GM18951 (cell line): ENCODE measurements around the gene CCDC182.

Source experiments
- POLR2A ChIP-seq: IDR thresholded peaks from 4 replicates; pipeline ENCODE4 v1.6.1; 2011; ENCODE audit warnings: mild to moderate bottlenecking; ENCODE audit not compliant: insufficient read length, insufficient read depth; ENCODE audit errors: extremely low read depth
- in situ Hi-C: fragments of 300-500 bp; cut with MboI; formaldehyde crosslinking; loops from one replicate; pipeline ENCODE4 v1.12.0; 2022; ENCODE audit warnings: low sequenced_read_pairs, mixed read lengths, inconsistent platforms; ENCODE audit not compliant: unreplicated experiment

The CCDC182 gene

GRCh38 chr17:57745242-57745641 lies at the start of gene CCDC182:
CCDC182 (minus strand) TSS chr17:57745299; CDS start chr17:57745272, 27 bp downstream.
- in situ Hi-C loops: loop anchor here (10.0 to 25.0 kb wide), 2 partner anchors 500 to 608 kb away; no protein-coding TSS in a partner anchor
- TF ChIP-seq POLR2A: no peak

- no peak for TF ChIP-seq POLR2A
- in situ Hi-C loops: no loop called here
Observed at GRCh38 chr17:57794841-57795240, 49.7 kb upstream of the CCDC182 start.

- TF ChIP-seq POLR2A: no peak
- in situ Hi-C loops: no loop called here
Observed at GRCh38 chr17:57788725-57789124, 43.6 kb upstream of the CCDC182 start.

DNA sequence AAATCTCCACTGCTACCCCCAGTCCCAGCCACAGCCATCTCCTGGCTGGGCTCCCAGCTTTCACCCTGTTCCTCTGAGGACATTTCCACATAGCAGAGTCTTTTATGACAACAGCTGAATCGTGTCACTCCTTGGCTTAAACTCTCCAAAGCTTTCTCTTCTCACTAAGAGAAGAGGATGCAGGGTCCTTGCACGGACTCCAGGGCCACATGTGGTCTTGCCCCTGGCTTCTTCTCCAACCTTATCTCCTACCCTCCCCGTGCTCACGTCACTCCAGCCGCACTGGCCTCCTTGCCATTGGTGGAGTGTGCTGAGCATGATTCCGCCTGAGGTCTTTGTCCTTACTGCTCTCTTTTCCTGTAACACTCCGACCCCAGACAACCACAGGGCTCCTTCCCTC lies 39.9 kb upstream of the CCDC182 start:
- in situ Hi-C loops: no loop called here
- TF ChIP-seq POLR2A: no peak

DNA sequence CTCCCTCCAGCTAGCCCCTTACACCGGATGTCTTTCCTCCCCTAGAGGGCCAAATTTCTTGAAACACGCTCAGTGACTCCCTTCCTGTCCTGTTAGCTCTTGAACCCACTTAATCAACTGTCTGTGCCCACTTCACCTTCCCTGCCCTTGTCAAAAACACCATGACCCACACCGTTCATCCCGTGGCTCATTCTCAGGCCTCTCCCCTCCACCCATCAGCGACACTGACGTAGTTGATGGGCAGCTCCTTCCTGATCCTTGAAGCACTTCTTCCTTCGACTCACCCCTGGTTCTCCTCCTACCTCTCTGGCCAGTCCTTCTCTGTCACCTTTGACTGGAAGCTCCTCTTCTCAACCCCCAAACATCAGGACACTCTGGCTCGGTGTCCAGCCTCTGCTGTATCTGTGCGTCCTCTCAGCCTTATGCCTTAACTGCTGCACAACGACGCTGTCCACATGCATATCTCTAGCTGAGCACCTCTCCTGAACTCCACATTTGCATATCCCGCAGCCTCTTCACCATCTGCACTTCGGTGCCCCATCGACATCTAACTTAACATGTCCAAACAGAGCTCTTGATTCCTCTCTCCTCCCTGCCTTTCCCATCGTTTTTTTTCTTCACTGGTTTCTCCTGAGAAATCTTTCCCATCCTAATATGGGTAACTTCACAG lies 39.3 kb upstream of the CCDC182 start:
- no peak for TF ChIP-seq POLR2A
- in situ Hi-C loops: no loop called here

- in situ Hi-C loops: no loop called here
- no peak for TF ChIP-seq POLR2A
Observed at GRCh38 chr17:57783338-57783742, 38.2 kb upstream of the CCDC182 start.

- in situ Hi-C loops: no loop called here
- no peak for TF ChIP-seq POLR2A
Observed at GRCh38 chr17:57782647-57783337, 37.7 kb upstream of the CCDC182 start.

DNA sequence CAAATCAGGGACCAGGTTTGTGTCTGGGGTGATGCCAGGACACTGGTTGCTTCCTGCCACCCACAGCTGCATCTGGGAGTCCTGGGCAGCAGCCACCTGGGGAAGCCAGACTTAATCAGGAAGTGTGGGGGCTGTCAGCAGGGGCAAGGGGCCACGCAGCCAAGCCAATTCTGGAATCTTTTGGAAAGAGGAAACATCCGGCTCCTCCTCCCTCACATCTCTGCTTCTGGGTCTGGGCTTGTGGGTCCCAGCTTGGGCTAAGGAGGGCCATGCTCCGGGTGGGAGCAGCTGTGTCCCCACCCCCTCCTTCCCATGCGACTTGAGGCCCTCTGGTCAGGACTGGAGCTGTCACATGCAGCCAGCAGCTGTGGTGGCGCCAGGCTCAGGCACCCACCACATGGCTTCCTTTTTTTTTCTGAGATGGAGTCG lies 37.0 kb upstream of the CCDC182 start:
- in situ Hi-C loops: no loop called here
- no peak for TF ChIP-seq POLR2A

DNA sequence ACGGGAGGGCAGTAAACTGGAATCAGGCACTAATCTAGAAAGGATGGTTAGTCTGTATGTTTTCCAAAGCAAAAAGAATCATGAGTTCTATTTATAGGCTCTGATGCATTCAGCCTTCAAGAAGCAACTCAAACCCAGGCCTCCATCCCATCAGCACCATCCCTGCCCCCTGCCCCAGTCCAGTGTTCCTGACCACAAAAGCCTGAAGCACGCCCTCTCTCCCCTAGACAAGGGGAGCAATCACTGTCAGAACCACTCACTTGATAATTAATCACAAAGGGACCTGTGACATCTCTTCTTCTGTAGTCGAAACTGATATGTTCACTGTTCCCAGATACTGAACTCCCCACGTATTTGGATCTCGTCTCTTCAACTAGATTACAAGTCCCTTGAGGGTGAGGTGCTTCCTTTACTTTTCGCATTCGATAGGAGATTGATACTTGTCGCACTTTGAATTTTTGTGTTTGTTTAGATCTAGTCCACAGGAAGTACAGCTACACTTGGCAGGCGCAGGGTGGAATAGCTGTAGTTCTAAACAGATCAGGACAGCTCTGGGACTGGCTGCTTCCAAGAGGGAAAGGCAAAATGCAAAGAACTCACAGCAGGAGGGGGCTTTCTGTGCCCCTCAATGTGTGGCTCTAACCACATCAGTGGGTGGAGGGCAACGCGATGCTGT lies 36.4 kb upstream of the CCDC182 start:
- in situ Hi-C loops: no loop called here
- TF ChIP-seq POLR2A: no peak

- in situ Hi-C loops: no loop called here
- no peak for TF ChIP-seq POLR2A
Observed at GRCh38 chr17:57779706-57780105, 34.6 kb upstream of the CCDC182 start.

GRCh38 chr17:57778306-57778705 lies 33.2 kb upstream of the CCDC182 start:
- TF ChIP-seq POLR2A: no peak
- in situ Hi-C loops: no loop called here

DNA sequence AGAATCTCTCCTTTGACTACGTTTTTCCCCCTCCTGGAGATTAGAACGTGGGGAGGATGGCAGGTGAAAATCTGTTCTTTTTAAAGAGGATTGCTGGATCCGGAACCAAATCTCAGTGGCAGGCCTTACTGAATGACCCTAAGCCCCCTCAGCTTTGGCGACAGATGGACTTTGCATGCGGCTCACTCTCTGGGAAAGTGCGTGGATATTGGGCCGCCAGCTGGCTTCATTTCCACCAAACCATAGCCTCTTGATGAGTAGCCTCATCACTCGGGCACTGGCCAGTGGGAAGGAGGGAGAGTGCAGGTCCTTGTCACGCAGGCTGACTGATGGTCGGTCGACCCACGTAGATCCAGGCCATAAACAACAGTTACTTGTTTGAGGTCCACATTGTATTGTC lies 31.3 kb upstream of the CCDC182 start:
- in situ Hi-C loops: no loop called here
- TF ChIP-seq POLR2A: no peak

DNA sequence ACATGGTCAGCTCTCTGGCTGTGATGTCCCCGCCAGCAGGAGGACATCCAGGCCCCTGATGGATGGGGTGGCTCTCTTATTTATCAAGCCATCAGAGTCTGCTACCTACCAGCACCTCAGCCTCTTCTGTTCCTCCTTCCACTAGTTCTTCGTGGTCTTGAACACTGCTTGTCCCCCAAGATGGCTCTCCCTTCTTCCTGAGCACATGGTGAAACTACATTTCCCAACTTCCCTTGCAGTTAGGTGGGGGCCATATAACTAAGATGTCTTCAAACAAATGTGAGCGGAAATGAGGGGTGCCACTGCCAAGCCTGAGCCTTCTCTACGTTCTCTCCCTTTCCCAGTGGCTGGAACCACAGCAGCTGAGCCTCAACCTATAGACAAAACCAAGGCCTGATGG lies 29.8 kb upstream of the CCDC182 start:
- in situ Hi-C loops: no loop called here
- TF ChIP-seq POLR2A: no peak

DNA sequence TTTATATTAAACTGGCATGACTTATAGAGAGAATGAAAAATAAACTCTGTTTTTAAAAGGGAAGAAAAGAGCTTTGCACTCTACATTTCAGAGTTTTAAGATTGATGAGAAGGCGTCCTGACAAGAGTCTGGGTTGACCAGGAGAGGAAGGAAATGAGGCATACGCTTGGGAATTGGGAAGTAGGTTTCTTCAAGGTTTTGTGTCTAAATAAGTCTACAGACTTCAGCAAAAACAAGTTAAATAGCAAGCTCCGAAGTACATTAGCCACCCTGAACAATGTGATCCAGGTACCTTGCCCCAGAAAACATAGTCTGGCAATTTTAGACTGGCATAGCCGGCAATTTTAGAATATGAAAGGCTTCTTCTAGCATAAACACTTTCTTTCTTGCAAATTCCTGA lies 28.5 kb upstream of the CCDC182 start:
- in situ Hi-C loops: no loop called here
- no peak for TF ChIP-seq POLR2A
